Skin epidermis (tissue), 12 donors: ENCODE results near the gene ARMC7.

ENCODE experiments used
- H3K27ac ChIP-seq, 21 experiments: fragments of 200-600 bp; sonication (generic) in 11 of 21; one replicate each; pipeline ENCODE4 v1.5.0; 2020; ENCODE audit warnings: mild to moderate bottlenecking in 3 of 21, inconsistent platforms in 2 of 21, moderate library complexity in 2 of 21
- H3K4me3 ChIP-seq, 7 experiments: fragments of 200-600 bp; sonication (generic) in 2 of 7; one replicate each; pipeline ENCODE4 v1.5.0; 2020; ENCODE audit warnings: inconsistent platforms in 2 of 7, mild to moderate bottlenecking in 2 of 7, moderate library complexity in 1 of 7

The ARMC7 gene

DNA sequence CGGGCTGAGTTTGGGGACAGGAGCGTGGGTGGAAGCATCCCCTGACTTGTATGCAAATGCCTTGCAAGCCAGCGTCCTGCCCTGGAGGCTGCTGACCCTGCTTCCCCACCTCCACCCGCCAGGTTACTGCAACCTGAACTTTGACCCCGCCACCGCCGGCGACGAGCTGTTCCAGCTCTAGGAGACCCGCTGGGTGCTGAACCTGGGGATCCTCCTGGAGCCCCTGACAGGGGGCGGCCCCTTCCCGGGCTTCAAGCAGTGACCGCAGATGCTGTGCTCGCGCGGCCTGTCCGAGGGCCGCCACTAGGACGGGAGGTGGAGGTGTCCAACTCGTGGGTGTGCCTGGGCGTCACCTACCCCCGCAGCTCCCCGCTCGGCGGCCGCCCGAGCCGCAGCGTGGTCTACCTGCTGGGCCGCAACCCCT, 32.7 kb upstream of the ARMC7 start:
- H3K4me3 ChIP-seq: peak overlapping the region; percentile 5 to 36 (median 29)
- H3K27ac ChIP-seq: peak overlapping the region in 15 of 21 experiments; percentile 8 to 81 (median 67)

- peak overlapping the region; percentile 5 to 36 (median 29) for H3K4me3 ChIP-seq
- H3K27ac ChIP-seq: peak overlapping the region in 18 of 21 experiments; percentile 8 to 81 (median 60)
These were observed 32.1 kb upstream of the ARMC7 start for GRCh38 chr17:75077496-75078283.

GRCh38 chr17:75078284-75079022, 31.3 kb upstream of the ARMC7 start:
- H3K27ac ChIP-seq: peak overlapping the region in 11 of 21 experiments; percentile 7 to 81 (median 75)
- peak overlapping the region in 1 of 7 experiments; percentile 36 for H3K4me3 ChIP-seq

DNA sequence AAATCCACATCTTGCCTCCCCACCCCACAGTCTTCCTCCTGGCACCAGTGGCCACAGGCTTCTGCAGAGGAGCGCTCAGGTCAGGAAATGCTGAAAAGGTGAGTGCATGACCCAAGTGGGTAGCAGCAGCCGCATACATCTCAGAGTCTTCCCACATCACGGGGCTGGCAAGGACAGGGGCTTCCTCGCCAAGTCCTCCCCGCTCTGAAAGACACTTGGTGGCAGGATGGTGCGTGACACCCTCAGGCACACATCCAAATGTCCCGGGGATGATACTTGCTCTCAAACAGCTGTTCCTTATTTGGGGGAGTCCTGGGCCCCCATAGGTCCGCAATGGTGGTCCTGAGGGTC, 30.8 kb upstream of the ARMC7 start:
- Histone ChIP-seq H3K27ac (peak overlapping the region in 5 of 21 experiments; percentile 3 to 81 (median 47)), H3K4me3 (no peak overlapping the region)

DNA sequence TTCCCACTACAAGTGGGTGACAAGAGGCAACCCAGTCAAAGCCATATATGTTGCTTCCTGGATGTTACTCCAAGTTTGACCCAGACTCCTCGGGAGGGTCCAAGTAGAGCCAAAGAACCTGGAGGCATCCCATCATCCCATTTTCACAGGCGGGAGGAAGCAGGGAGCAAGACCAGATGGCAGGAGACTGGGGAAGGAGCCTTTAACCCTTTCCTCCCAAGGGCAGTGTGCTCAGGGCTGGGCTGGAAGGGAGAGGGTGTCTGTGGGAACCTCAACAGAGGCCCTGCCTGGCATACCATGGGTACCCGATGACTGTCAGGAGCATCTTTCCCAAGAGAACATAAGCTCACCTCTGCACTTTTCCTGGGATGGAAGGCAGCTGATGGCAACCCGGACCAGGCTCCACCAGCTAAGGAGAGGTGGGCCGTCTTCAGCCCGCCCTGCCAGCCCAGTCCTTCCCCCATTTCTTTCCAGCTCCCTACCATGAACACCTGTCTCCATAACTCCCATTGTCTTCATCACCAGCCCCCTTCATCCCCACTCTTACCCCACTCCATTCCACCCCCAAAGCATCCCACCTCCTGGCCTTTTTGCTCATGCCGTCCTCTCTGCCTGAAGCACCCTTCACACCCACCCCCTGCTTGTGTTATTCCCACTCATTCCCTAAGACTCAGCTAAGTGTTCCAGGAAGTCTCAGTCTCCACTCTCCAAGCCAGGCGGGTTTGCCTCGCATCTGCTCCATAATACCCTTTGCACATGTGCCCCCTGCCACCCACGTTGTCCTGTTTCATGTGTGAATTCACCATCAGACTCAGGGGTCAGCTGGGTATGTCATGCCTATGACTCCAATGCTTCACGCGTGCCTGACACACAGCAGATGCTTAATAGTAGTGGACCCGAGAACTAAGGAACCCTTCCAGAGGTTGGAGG, 27.9 kb upstream of the ARMC7 start:
- no peak overlapping the region for H3K27ac ChIP-seq
- H3K4me3 ChIP-seq: no peak overlapping the region

DNA sequence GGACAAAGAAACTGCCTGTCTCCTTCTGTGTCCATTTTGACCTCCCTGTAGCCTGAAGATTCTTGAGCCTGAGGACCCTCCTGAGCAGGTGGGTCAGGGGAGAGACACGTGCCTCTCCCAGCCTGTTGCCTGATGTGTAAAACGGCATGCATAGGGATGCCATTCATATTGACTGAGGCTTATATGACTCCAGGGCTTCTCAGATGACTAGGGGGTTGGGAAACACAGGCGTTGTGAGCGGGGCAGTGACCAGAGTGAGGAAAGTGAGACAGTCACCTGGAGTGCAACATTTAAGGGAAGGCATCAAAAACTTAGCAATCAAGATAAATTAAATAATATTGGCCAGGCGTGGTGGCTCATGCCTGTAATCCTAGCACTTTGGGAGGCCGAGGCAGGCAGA, 27.1 kb upstream of the ARMC7 start:
- Histone ChIP-seq H3K27ac (no peak overlapping the region), H3K4me3 (no peak overlapping the region)

- H3K4me3 ChIP-seq: no peak overlapping the region
- no peak overlapping the region for H3K27ac ChIP-seq
These were observed 25.6 kb upstream of the ARMC7 start for GRCh38 chr17:75084039-75084660.

DNA sequence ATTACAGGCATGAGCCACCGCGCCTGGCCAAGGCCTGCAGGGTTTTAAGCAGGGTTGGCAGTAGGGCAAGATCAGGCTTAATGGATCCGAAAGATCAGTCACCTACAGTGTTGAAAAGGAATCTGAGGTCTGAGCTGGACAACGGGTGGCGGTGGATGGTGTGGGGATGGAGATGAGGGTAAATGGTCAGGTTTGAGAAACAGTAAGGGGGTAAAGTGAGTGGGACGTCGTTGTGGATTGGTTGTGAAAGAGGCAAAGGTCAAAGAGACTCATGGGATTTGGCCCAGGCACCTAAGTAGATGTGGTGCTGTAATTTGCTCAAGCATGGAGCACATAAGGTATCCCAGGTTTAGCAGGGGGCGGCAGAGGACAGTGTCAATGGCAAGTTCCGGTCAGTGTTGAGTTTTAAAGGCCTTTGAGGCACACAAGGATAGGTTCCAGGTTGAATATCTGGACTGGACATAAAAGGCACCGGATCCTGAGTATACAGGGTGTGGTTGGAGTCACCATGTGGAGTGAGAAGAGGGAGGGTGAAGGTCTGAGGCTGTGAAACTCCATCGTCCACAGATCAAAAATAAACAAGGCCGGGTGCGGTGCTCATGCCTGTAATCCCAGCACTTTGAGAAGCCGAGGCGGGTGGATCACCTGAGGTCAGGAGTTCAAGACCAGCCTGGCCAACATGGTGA, 23.1 kb upstream of the ARMC7 start:
- Histone ChIP-seq H3K4me3 (peak overlapping the region in 1 of 7 experiments; percentile 62), H3K27ac (peak overlapping the region in 12 of 21 experiments; percentile 78 to 98 (median 88))

DNA sequence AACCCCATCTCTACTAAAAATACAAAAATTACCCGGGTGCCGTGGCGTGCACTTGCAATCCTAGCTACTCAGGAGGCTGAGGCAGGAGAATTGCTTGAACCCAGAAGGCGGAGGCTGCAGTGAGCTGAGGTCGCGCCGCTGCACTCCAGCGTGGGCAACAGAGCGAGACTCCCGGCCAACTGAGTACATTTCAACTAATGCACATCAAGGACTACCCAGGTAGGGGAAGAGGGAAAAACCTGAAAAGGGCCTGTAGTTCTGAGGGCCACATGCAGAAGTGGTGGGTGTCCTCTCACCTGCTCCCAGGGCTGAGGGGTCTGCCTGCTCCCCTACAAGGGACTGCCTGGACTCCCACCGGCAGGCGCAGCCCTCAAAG, 22.6 kb upstream of the ARMC7 start:
- Histone ChIP-seq H3K27ac (peak overlapping the region in 20 of 21 experiments; percentile 78 to 98 (median 89)), H3K4me3 (peak overlapping the region; percentile 44 to 67 (median 51))

- peak within 1 kb of the TSS; percentile 78 to 98 (median 89) for H3K27ac ChIP-seq
These were observed 22.0 kb upstream of the ARMC7 start, which contains the start of gene SLC16A5 for GRCh38 chr17:75087558-75088453. Gene SLC16A5, plus strand, starts transcription at chr17:75087954. Its CDS starts 5,683 bp downstream, at chr17:75093637.

DNA sequence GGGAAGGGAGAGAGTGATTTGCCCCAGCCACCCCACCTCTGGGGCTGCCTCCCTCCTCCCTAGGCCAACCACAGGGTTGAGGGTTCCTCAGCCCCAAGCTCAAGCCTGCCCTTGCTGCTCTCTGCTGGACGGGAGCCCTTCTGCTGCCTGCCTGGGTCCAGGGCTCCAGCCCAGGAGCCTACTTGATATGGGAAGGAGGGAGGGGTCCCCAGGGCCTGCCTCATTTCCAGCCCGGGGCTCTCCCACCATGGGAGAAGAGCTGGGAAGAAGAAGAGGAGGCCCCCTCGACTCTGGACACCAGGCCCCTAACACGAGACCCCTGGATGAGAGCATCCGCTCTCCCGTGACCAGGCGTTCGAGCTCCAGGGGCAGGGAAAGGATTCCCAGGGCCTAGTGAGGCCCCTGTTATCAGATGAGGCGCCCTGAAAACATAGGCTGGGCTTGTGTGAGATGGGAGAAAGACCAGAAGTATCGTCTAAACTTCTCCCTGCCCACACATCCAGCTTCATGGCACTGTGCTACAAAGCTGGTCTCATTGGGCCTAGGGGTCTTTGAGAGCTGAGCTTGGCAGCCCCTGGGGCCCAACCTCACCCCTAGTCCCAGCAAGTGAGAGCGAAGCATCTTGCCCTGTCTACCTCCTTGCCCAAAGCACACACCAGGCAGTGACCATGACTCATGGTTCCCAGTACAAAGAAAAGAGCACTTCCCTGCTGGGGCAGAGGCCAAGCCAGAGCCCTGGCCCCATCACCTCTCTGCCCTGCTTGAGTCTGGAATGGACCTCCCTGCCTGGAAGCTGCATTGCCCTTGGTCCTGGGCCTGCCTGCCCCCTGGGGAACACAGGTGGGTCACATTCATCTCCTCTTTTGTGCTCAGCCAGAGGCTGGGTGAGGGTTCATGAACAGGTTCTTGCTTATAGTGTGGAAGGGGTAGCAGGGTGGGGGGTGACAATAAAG, 21.0 kb upstream of the ARMC7 start:
- Histone ChIP-seq H3K4me3 (peak overlapping the region; percentile 44 to 67 (median 51)), H3K27ac (peak overlapping the region; percentile 78 to 98 (median 89))

More at GRCh38 chr17:75087558-75088453, 22.0 kb upstream of the ARMC7 start, which contains the start of gene SLC16A5:
- peak within 1 kb of the TSS; percentile 44 to 67 (median 51) for H3K4me3 ChIP-seq

- Histone ChIP-seq H3K27ac (peak overlapping the region in 13 of 21 experiments; percentile 10 to 79 (median 54)), H3K4me3 (no peak overlapping the region)
These were observed 18.6 kb upstream of the ARMC7 start for GRCh38 chr17:75090871-75091854.

GRCh38 chr17:75091855-75092327, 17.9 kb upstream of the ARMC7 start:
- H3K4me3 ChIP-seq: no peak overlapping the region
- H3K27ac ChIP-seq: peak overlapping the region in 5 of 21 experiments; percentile 55 to 79 (median 70)

- H3K27ac ChIP-seq: peak overlapping the region in 17 of 21 experiments; percentile 0 to 82 (median 58)
- no peak overlapping the region for H3K4me3 ChIP-seq
These were observed 16.1 kb upstream of the ARMC7 start for GRCh38 chr17:75093548-75094158.
